Measurements from ENCODE around the gene GNB1L.

Gene GNB1L

GRCh38 chr22:19826619-19826950 is 28.1 kb downstream of the GNB1L start:
- Histone ChIP-seq H3K9me2 (replicated peaks; ENCODE audit: insufficient read depth, low read length) (no peaks in the 10 kb centered on the region), H3K4me3 (ENCODE audit: low read length) (no peak overlapping the region), H3K27me3 (replicated peaks; ENCODE audit: insufficient read depth, low read length) (no peaks in the 10 kb centered on the region), H3F3A (ENCODE audit: insufficient read depth, low read length) (no peaks in the 10 kb centered on the region), H3K79me2 (ENCODE audit: low read length) (peaks cover 11% of the 10 kb centered on the region; the same call in 1 of the 2 replicates), H2AFZ (ENCODE audit: low read length) (no peak overlapping the region), H3K4me1 (ENCODE audit: low read length) (no peaks in the 10 kb centered on the region), H3K27ac (ENCODE audit: low read length) (no peak overlapping the region), H3K36me3 (replicated peaks; ENCODE audit: insufficient read depth, low read length) (no peaks in the 10 kb centered on the region), H4K20me1 (ENCODE audit: insufficient read depth, low read length) (no peaks in the 10 kb centered on the region), H3K9ac (ENCODE audit: low read length) (no peak overlapping the region), H3K9me3 (replicated peaks; ENCODE audit: insufficient read depth, low read length) (no peaks in the 10 kb centered on the region), H3K4me2 (ENCODE audit: low read depth, low read length) (no peak overlapping the region)
- TF ChIP-seq EZH2phosphoT487 (IDR thresholded peaks at IDR 0.05; ENCODE audit: low read length) (no peak), EZH2 (optimal IDR thresholded peaks at IDR 0.05; ENCODE audit: low read depth, low read length) (no peak), CTCF (IDR thresholded peaks at IDR 0.05; ENCODE audit: low read length) (no peak)
- DNase-seq: no peak

GRCh38 chr22:19825904-19826618 is 28.6 kb downstream of the GNB1L start:
- Histone ChIP-seq H3K4me3 (ENCODE audit: low read length) (no peak overlapping the region), H3K9me3 (replicated peaks; ENCODE audit: insufficient read depth, low read length) (no peaks in the 10 kb centered on the region), H3K79me2 (ENCODE audit: low read length) (peaks cover 11% of the 10 kb centered on the region; the same call in 1 of the 2 replicates), H3K27ac (ENCODE audit: low read length) (no peak overlapping the region), H3K36me3 (replicated peaks; ENCODE audit: insufficient read depth, low read length) (no peaks in the 10 kb centered on the region), H4K20me1 (ENCODE audit: insufficient read depth, low read length) (no peaks in the 10 kb centered on the region), H3K27me3 (replicated peaks; ENCODE audit: insufficient read depth, low read length) (no peaks in the 10 kb centered on the region), H3K4me2 (ENCODE audit: low read depth, low read length) (no peak overlapping the region), H3F3A (ENCODE audit: insufficient read depth, low read length) (no peaks in the 10 kb centered on the region), H3K4me1 (ENCODE audit: low read length) (no peaks in the 10 kb centered on the region), H3K9ac (ENCODE audit: low read length) (no peak overlapping the region), H2AFZ (ENCODE audit: low read length) (no peak overlapping the region), H3K9me2 (replicated peaks; ENCODE audit: insufficient read depth, low read length) (no peaks in the 10 kb centered on the region)
- no peak for DNase-seq
- TF ChIP-seq EZH2phosphoT487 (IDR thresholded peaks at IDR 0.05; ENCODE audit: low read length) (no peak), CTCF (IDR thresholded peaks at IDR 0.05; ENCODE audit: low read length) (no peak), EZH2 (optimal IDR thresholded peaks at IDR 0.05; ENCODE audit: low read depth, low read length) (no peak)

- Histone ChIP-seq H3K27me3 (replicated peaks; ENCODE audit: insufficient read depth, low read length) (no peaks in the 10 kb centered on the region), H3F3A (ENCODE audit: insufficient read depth, low read length) (no peaks in the 10 kb centered on the region), H3K9me2 (replicated peaks; ENCODE audit: insufficient read depth, low read length) (no peaks in the 10 kb centered on the region), H3K4me3 (ENCODE audit: low read length) (no peak overlapping the region), H2AFZ (ENCODE audit: low read length) (no peak overlapping the region), H4K20me1 (ENCODE audit: insufficient read depth, low read length) (no peaks in the 10 kb centered on the region), H3K9me3 (replicated peaks; ENCODE audit: insufficient read depth, low read length) (no peaks in the 10 kb centered on the region), H3K79me2 (ENCODE audit: low read length) (peaks cover 11% of the 10 kb centered on the region; the same call in 1 of the 2 replicates), H3K27ac (ENCODE audit: low read length) (no peak overlapping the region), H3K36me3 (replicated peaks; ENCODE audit: insufficient read depth, low read length) (no peaks in the 10 kb centered on the region), H3K9ac (ENCODE audit: low read length) (no peak overlapping the region), H3K4me1 (ENCODE audit: low read length) (no peaks in the 10 kb centered on the region), H3K4me2 (ENCODE audit: low read depth, low read length) (no peak overlapping the region)
- TF ChIP-seq EZH2 (optimal IDR thresholded peaks at IDR 0.05; ENCODE audit: low read depth, low read length) (no peak), CTCF (IDR thresholded peaks at IDR 0.05; ENCODE audit: low read length) (no peak), EZH2phosphoT487 (IDR thresholded peaks at IDR 0.05; ENCODE audit: low read length) (no peak)
- no peak for DNase-seq
Observed at GRCh38 chr22:19824926-19825339, 29.7 kb downstream of the GNB1L start.
